DND-41 (cell line): Measurements from ENCODE around the gene MACC1.

ENCODE experiments used
- EZH2 ChIP-seq: IDR thresholded peaks from 3 replicates; pipeline ENCODE4 v1.6.1; 2012; ENCODE audit warnings: borderline replicate concordance, low read depth, mild to moderate bottlenecking, moderate library complexity, low read length, inconsistent platforms; ENCODE audit not compliant: severe bottlenecking
- TF ChIP-seq, protein P1 (sequence below): IDR thresholded peaks from 2 replicates; pipeline ENCODE4 v1.5.1; 2012; ENCODE audit warnings: borderline replicate concordance, low read length, moderate library complexity, mild to moderate bottlenecking; ENCODE audit not compliant: poor library complexity, severe bottlenecking; ENCODE audit errors: extremely low read depth

DNA sequence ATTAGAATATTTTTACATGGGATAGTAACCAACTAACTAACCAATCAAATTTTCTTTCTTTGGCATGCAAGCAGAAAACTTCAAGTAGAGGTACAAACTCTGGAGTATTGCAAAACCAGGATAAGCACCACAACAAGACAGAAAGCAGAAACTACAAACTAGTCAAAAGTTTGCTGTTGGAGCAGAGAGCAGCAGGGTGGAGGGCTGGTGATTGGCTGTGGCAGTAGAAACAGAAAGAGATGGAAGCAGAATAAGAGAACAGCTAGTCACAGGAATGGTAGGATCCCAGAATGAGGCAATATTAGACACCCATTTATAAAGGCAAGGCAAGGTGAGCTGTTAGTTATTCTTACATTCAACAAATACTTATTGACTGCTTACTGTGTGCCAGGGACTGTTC is 6.8 kb upstream of the MACC1 start:
- TF ChIP-seq, protein P1, sequence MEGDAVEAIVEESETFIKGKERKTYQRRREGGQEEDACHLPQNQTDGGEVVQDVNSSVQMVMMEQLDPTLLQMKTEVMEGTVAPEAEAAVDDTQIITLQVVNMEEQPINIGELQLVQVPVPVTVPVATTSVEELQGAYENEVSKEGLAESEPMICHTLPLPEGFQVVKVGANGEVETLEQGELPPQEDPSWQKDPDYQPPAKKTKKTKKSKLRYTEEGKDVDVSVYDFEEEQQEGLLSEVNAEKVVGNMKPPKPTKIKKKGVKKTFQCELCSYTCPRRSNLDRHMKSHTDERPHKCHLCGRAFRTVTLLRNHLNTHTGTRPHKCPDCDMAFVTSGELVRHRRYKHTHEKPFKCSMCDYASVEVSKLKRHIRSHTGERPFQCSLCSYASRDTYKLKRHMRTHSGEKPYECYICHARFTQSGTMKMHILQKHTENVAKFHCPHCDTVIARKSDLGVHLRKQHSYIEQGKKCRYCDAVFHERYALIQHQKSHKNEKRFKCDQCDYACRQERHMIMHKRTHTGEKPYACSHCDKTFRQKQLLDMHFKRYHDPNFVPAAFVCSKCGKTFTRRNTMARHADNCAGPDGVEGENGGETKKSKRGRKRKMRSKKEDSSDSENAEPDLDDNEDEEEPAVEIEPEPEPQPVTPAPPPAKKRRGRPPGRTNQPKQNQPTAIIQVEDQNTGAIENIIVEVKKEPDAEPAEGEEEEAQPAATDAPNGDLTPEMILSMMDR: no peak
- TF ChIP-seq EZH2: no peak
